Mucosa of descending colon (tissue), 3 donors: Measurements from ENCODE around the gene DOC2A. TPM values are rescaled to one million over a fixed set of nuclear protein-coding genes. Genes with fewer than 3 reads are reported as not detected.
"Not testable (repeated sequence)": the region's sequence is repeated elsewhere in the genome, so short reads cannot be mapped to it uniquely, and the experiment has no call there.

Experiments used
- ATAC-seq: fragments of 200-7000 bp; cut with Tn5 transposase; one replicate; pipeline ENCODE4 v1.9.1; 2020; ENCODE audit warnings: mild to moderate bottlenecking, moderate library complexity
- DNase-seq, 3 donors: peaks; one replicate each; pipeline ENCODE4 v3.0.0-alpha.2; 2020
- H3K36me3 ChIP-seq: fragments of 200-600 bp; one replicate; pipeline ENCODE4 v1.8.0; 2021; ENCODE audit warnings: low read depth, mild to moderate bottlenecking
- H3K4me1 ChIP-seq: fragments of 200-600 bp; one replicate; pipeline ENCODE4 v1.8.0; 2021; ENCODE audit warnings: low read depth, mild to moderate bottlenecking
- H3K4me3 ChIP-seq: fragments of 200-600 bp; one replicate; pipeline ENCODE4 v1.8.0; 2021; ENCODE audit warnings: mild to moderate bottlenecking
- H3K9me3 ChIP-seq: fragments of 200-600 bp; one replicate; pipeline ENCODE4 v1.8.0; 2021; ENCODE audit warnings: mild to moderate bottlenecking
- CTCF ChIP-seq: fragments of 200-600 bp; IDR thresholded peaks from one replicate; pipeline ENCODE4 v1.8.0; 2022; ENCODE audit warnings: antibody characterized with exemption, mild to moderate bottlenecking
- intact Hi-C, 2 donors: fragments of 100-400 bp; cut with DNase I in 1 of 2; cut with micrococcal nuclease in 1 of 2; formaldehyde crosslinking; loops; one replicate each; pipeline versions ENCODE4 v1.11.0 to v1.11.1; 2022; cut with DNase I, micrococcal nuclease
- total RNA-seq, 3 donors: library from RNA; stranded (reverse); fragmentation: NEBNext Ultra II Directional in 2 of 3; extraction: Animal tissue kit (Norgen Biotek cat#: 25700) in 2 of 3; gene quantifications; one replicate each; pipeline versions ENCODE4 v1.2.1 to v1.2.4, GENCODE V29; 2021 to 2023
- donor health status: DM: no; HTN: no; CAD: no; lungs with moderate emphysema.
- donor health status: DM: no; HTN: no; CAD: no.
- donor health status: DM: no; HTN: yes; CAD: no.

DOC2A gene
- total RNA-seq, 3 donors from 2014 or later = 5.2 to 16.8 (median 7.5) TPM

- intact Hi-C loops = no loop called here
- DNase-seq (peak; percentile 93 to 97 (median 94)), ATAC-seq (peak; percentile 97)
- peaks cover 10% of the 10 kb centered on the region for H3K4me1 ChIP-seq
- no peaks in the 10 kb centered on the region for H3K9me3 ChIP-seq
- peak; percentile 9 for TF ChIP-seq CTCF
- H3K4me3 ChIP-seq = peak within 1 kb of the TSS; percentile 55
- no peaks in the 10 kb centered on the region for H3K36me3 ChIP-seq
Measured at GRCh38 chr16:29961479-29962343, 49.1 kb downstream of the DOC2A start, which contains the start of gene TMEM219. Gene TMEM219 (plus strand): TSS chr16:29962079. CDS start chr16:29963144, 1,065 bp downstream.

DNA sequence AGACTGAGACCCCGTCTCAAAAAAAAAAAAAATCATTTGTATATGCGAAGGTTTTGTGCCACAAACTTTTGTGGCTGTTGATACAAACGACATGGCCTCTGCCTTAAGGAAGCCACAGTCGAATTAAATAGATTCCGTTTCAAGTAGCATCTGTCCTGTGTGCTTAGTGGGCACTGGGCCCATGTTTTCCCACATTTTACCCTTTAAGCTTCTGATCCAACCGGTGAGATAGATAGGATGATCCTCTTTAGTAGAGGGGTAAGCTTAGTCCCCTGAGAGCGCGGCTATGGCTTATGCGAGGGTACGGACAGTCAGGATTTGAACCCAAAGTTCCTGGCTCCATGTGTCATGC is 49.7 kb downstream of the DOC2A start:
- no peak for TF ChIP-seq CTCF
- H3K4me3 ChIP-seq = no peak overlapping the region
- no peaks in the 10 kb centered on the region for H3K9me3 ChIP-seq
- no peaks in the 10 kb centered on the region for H3K36me3 ChIP-seq
- intact Hi-C loops = no loop called here
- H3K4me1 ChIP-seq = peaks cover 10% of the 10 kb centered on the region
- DNase-seq (no peak), ATAC-seq (no peak)

GRCh38 chr16:29959821-29960220 is 51.0 kb downstream of the DOC2A start:
- DNase-seq, ATAC-seq, H3K4me3 ChIP-seq, H3K9me3 ChIP-seq, H3K36me3 ChIP-seq, intact Hi-C loops: not testable (repeated sequence)
- peaks cover 10% of the 10 kb centered on the region for H3K4me1 ChIP-seq

DNA sequence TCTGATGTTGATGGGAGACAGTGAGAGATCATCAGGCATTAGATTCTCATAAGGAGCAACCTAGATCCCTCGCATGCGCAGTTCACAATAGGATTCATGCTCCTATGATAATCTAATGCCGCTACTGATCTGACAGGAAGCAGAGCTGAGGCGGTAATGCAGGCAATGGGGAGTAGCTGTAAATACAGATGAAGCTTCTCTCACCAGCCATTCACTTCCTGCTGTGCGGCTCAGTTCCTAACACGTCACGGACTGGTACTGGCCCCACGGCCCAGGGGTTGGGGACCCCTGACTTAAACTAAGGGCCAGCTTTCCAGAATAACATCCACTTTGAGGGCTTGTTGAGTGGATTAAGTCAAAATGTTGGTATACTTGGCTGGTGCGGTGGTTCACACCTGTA is 51.5 kb downstream of the DOC2A start:
- intact Hi-C loops = no loop called here
- Histone ChIP-seq H3K36me3 (no peaks in the 10 kb centered on the region), H3K9me3 (no peaks in the 10 kb centered on the region), H3K4me3 (no peak overlapping the region), H3K4me1 (peaks cover 10% of the 10 kb centered on the region)
- ATAC-seq (no peak), DNase-seq (no peak)
- TF ChIP-seq CTCF = no peak

DNA sequence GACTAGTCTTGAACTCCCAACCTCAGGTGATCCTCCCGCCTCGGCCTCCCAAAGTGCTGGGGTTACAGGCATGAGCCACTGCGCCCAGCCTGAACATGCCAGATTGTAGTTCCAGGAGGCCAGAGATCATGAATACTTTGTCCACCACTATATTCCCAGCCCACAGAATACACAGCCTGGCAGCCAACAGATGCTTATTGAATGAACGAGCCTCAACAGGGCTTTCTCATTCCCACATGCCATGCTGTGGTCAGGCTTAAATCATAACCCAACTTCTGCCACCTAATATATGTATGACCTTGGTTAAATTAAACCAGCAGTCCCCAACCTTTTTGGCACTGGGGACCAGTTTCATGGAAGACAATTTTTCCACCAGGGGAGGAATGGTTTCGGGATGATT is 52.1 kb downstream of the DOC2A start:
- peaks cover 8% of the 10 kb centered on the region for H3K4me1 ChIP-seq
- no peak overlapping the region for H3K4me3 ChIP-seq
- H3K9me3 ChIP-seq = no peaks in the 10 kb centered on the region
- intact Hi-C loops = no loop called here
- ATAC-seq (no peak), DNase-seq (no peak)
- no peaks in the 10 kb centered on the region for H3K36me3 ChIP-seq
- TF ChIP-seq CTCF = no peak

Other genes with a start within 250 kb of the DOC2A start
- gene ZG16, start 232.8 kb downstream of the DOC2A start, total RNA-seq = 100 to 1,000 TPM; 196 to 671 (median 551) TPM
- 10 to 100 TPM; 24.7 to 56.2 (median 53.0) TPM for gene KIF22, start 220.3 kb downstream of the DOC2A start, total RNA-seq
- gene MAZ, start 204.5 kb downstream of the DOC2A start, total RNA-seq = 100 to 1,000 TPM; 224 to 415 (median 225) TPM
- 10 to 100 TPM in 1 of 3 donors, under 1 TPM in 2; 0.81 to 15.2 (median 0.94) TPM for gene PRRT2, start 198.8 kb downstream of the DOC2A start, total RNA-seq
- 10 to 100 TPM; 15.6 to 25.1 (median 20.5) TPM for gene PAGR1, start 194.9 kb downstream of the DOC2A start, total RNA-seq
- 100 to 1,000 TPM; 307 to 552 (median 529) TPM for gene MVP, start 190.6 kb downstream of the DOC2A start, total RNA-seq
- 100 to 1,000 TPM in 1 of 3 donors, 10 to 100 TPM in 2; 53.1 to 102 (median 90.5) TPM for gene CDIPT, start 147.8 kb downstream of the DOC2A start, total RNA-seq
- gene SEZ6L2, start 111.5 kb downstream of the DOC2A start, total RNA-seq = 1 to 10 TPM; 6.1 to 9.6 (median 7.0) TPM
- gene ASPHD1, start 110.5 kb downstream of the DOC2A start, total RNA-seq = 1 to 10 TPM; 1.6 to 1.9 (median 1.8) TPM
- gene KCTD13, start 84.8 kb downstream of the DOC2A start, total RNA-seq = 10 to 100 TPM; 22.2 to 25.8 (median 22.9) TPM
- gene TMEM219, start 48.9 kb downstream of the DOC2A start, total RNA-seq = 100 to 1,000 TPM; 116 to 209 (median 130) TPM
- 10 to 100 TPM; 46.6 to 53.4 (median 50.5) TPM for gene TAOK2, start 37.2 kb downstream of the DOC2A start, total RNA-seq
- 10 to 100 TPM; 11.3 to 21.3 (median 11.9) TPM for gene HIRIP3, start 15.4 kb downstream of the DOC2A start, total RNA-seq
- gene INO80E, start 14.8 kb downstream of the DOC2A start, total RNA-seq = 10 to 100 TPM; 71.2 to 79.5 (median 78.4) TPM
- gene C16orf92, start 12.2 kb upstream of the DOC2A start, total RNA-seq = not detected
- gene TLCD3B, start 20.2 kb upstream of the DOC2A start, total RNA-seq = under 1 TPM in 2 of 3 donors, not detected in 1; 0.38 to 0.46 TPM
- gene ALDOA, start 54.7 kb upstream of the DOC2A start, total RNA-seq = 1,000 to 10,000 TPM; 1,235 to 2,016 (median 1,778) TPM
- gene PPP4C, start 65.0 kb upstream of the DOC2A start, total RNA-seq = 100 to 1,000 TPM in 2 of 3 donors, 10 to 100 TPM in 1; 71.7 to 109 (median 102) TPM
- gene TBX6, start 80.9 kb upstream of the DOC2A start, total RNA-seq = 1 to 10 TPM in 1 of 3 donors, under 1 TPM in 2; 0.63 to 1.9 (median 0.90) TPM
- 10 to 100 TPM; 30.5 to 78.4 (median 69.3) TPM for gene YPEL3, start 85.2 kb upstream of the DOC2A start, total RNA-seq
- gene GDPD3, start 102.5 kb upstream of the DOC2A start, total RNA-seq = 10 to 100 TPM; 29.6 to 75.3 (median 51.7) TPM
- gene MAPK3, start 112.2 kb upstream of the DOC2A start, total RNA-seq = 100 to 1,000 TPM; 200 to 378 (median 285) TPM
- 10 to 100 TPM; 24.2 to 42.0 (median 25.2) TPM for gene CORO1A, start 172.6 kb upstream of the DOC2A start, total RNA-seq
- 100 to 1,000 TPM in 2 of 3 donors, 10 to 100 TPM in 1; 67.8 to 187 (median 152) TPM for gene BOLA2B, start 182.6 kb upstream of the DOC2A start, total RNA-seq
- 100 to 1,000 TPM in 1 of 3 donors, 10 to 100 TPM in 2; 52.8 to 100 (median 68.0) TPM for gene SLX1A, start 182.8 kb upstream of the DOC2A start, total RNA-seq
- gene SULT1A3, start 188.2 kb upstream of the DOC2A start, total RNA-seq = 10 to 100 TPM; 37.1 to 96.5 (median 66.7) TPM
- 10 to 100 TPM; 15.3 to 28.5 (median 21.7) TPM for gene NPIPB13, start 237.5 kb upstream of the DOC2A start, total RNA-seq